ENCODE data around the gene SLC10A6. TPM values are rescaled to one million over a fixed set of nuclear protein-coding genes. Genes with fewer than 3 reads are reported as not detected.

Gene SLC10A6
- total RNA-seq, 1 experiment from 2014 or later: not detected

DNA sequence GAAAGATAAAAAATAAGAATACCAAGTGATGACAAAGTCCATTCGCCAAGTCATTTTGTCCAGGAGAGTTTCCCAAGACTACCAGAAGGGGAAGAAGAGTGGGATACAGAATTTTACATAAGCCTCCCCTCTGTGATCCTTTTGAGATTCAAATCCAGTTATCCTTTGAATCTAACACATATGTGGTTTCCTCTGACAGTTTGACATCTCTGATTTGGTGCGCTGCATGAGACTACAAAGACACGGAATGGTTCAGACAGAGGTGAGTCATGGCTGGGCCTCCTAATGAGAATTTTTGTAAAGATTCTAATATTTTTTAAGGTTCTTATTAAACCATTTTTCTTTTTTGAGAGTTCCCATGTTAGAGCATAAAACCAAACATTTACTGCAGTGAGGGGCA, 38.3 kb downstream of the SLC10A6 start:
- Histone ChIP-seq H3K79me1 (ENCODE audit: insufficient read depth, low read depth, low read length, poor library complexity, severe bottlenecking) (no peaks in the 10 kb centered on the region), H3K4ac (ENCODE audit: low read depth, low read length) (no peak overlapping the region), H3K23ac (ENCODE audit: insufficient read length, low read depth, low read length) (no peak overlapping the region), H3K4me2 (ENCODE audit: insufficient read depth, insufficient read length, low read length) (no peak overlapping the region), H3K27me3 (ENCODE audit: insufficient read depth, low read length) (no peaks in the 10 kb centered on the region), H2AK5ac (ENCODE audit: insufficient read length, low read length) (no peak overlapping the region), H3K23me2 (ENCODE audit: insufficient read length, low read depth, low read length, poor library complexity, severe bottlenecking) (no peaks in the 10 kb centered on the region), H4K91ac (ENCODE audit: insufficient read length, low read depth, low read length) (no peak overlapping the region), H4K20me1 (ENCODE audit: control insufficient read depth, insufficient read depth, insufficient read length) (no peaks in the 10 kb centered on the region), H3K14ac (ENCODE audit: insufficient read depth, low read length) (no peak overlapping the region), H2BK12ac (ENCODE audit: insufficient read length, low read depth, low read length) (no peak overlapping the region), H2BK5ac (ENCODE audit: insufficient read length, low read length) (no peak overlapping the region), H3K9me3 (ENCODE audit: control insufficient read depth, low read depth, low read length) (peaks cover 4% of the 10 kb centered on the region), H2BK120ac (ENCODE audit: low read depth, low read length, poor library complexity, severe bottlenecking) (no peak overlapping the region), H3K9ac (ENCODE audit: extremely low read depth, insufficient read length, low read length) (no peak overlapping the region), H2AFZ (ENCODE audit: low read length) (no peak overlapping the region), H3K56ac (ENCODE audit: insufficient read length, low read depth, low read length) (no peak overlapping the region), H4K8ac (replicated peaks; ENCODE audit: insufficient read length, low read depth, low read length) (no peak overlapping the region), H4K5ac (ENCODE audit: insufficient read length, low read depth, low read length) (no peak overlapping the region), H3K27ac (ENCODE audit: insufficient read length, low read depth, low read length) (no peak overlapping the region), H2BK20ac (ENCODE audit: low read depth, low read length, poor library complexity, severe bottlenecking) (no peak overlapping the region), H2BK15ac (ENCODE audit: low read depth, low read length) (no peak overlapping the region), H3T11ph (ENCODE audit: low read length) (no peak overlapping the region), H3K79me2 (ENCODE audit: insufficient read depth, low read length) (no peaks in the 10 kb centered on the region), H3K4me1 (ENCODE audit: insufficient read depth, low read length) (no peaks in the 10 kb centered on the region; the same call in 1 of the 2 replicates), H3K18ac (ENCODE audit: insufficient read length, low read depth, low read length) (no peak overlapping the region)
- peaks cover 5 to 7% of the 10 kb centered on the region in 2 experiments; a peak in 2 of 5 replicates for H3K9me3 Mint-ChIP-seq
- peaks cover 48 to 80% (median 57%) of the 10 kb centered on the region in 3 experiments for H3K36me3 Mint-ChIP-seq (ENCODE audit: insufficient read depth in 1 of 3, low read depth in 3 of 3)
- DNase-seq: no peak
- WGBS (ENCODE audit: extremely low coverage, insufficient read length, low lambda C conversion rate): no CpG with 5 or more reads among the region's 3 CpGs
- no peak overlapping the region for H3K27ac Mint-ChIP-seq
- TF ChIP-seq CTCF (conservative IDR thresholded peaks at IDR 0.05): no peak
- no peak overlapping the region for H3K4me3 Mint-ChIP-seq
- H3K4me1 Mint-ChIP-seq: no peaks in the 10 kb centered on the region; a peak in 1 of 4 replicates
- H3K27me3 Mint-ChIP-seq (ENCODE audit: low read depth): no peaks in the 10 kb centered on the region

Measured in H9 (cell line).